HG03196 (cell line): ENCODE results near the gene RIN2.

ENCODE experiments used
- ATAC-seq: cut with Tn5 transposase; IDR thresholded peaks from one replicate; pipeline ENCODE4 v1.9.1; 2021; ENCODE audit not compliant: unreplicated experiment

RIN2 gene

GRCh38 chr20:19761841-19762240, 3.8 kb downstream of the RIN2 start:
- ATAC-seq, result no peak

- no peak for ATAC-seq
Observed at GRCh38 chr20:19764207-19764606, 6.1 kb downstream of the RIN2 start.

- no peak for ATAC-seq
Observed at GRCh38 chr20:19765266-19765665, 7.2 kb downstream of the RIN2 start.

- no peak for ATAC-seq
Observed at GRCh38 chr20:19765913-19766312, 7.9 kb downstream of the RIN2 start.

- ATAC-seq, result no peak
Observed at GRCh38 chr20:19767070-19767469, 9.0 kb downstream of the RIN2 start.

- ATAC-seq, result no peak
Observed at GRCh38 chr20:19768325-19768842, 10.3 kb downstream of the RIN2 start.

GRCh38 chr20:19769507-19769906, 11.4 kb downstream of the RIN2 start:
- no peak for ATAC-seq

GRCh38 chr20:19770375-19770774, 12.3 kb downstream of the RIN2 start:
- ATAC-seq, result no peak

GRCh38 chr20:19771031-19771430, 13.0 kb downstream of the RIN2 start:
- no peak for ATAC-seq

GRCh38 chr20:19773471-19773870, 15.4 kb downstream of the RIN2 start:
- no peak for ATAC-seq

GRCh38 chr20:19774135-19774933, 16.3 kb downstream of the RIN2 start:
- ATAC-seq, result no peak

GRCh38 chr20:19775353-19776253, 17.5 kb downstream of the RIN2 start:
- ATAC-seq, result no peak

GRCh38 chr20:19777315-19777714, 19.3 kb downstream of the RIN2 start:
- ATAC-seq, result no peak

GRCh38 chr20:19777981-19778380, 19.9 kb downstream of the RIN2 start:
- ATAC-seq, result no peak

- no peak for ATAC-seq
Observed at GRCh38 chr20:19778404-19778803, 20.3 kb downstream of the RIN2 start.

- ATAC-seq, result peak; percentile 68
Observed at GRCh38 chr20:19779634-19780033, 21.6 kb downstream of the RIN2 start.

- no peak for ATAC-seq
Observed at GRCh38 chr20:19780261-19780660, 22.2 kb downstream of the RIN2 start.

GRCh38 chr20:19781235-19781634, 23.2 kb downstream of the RIN2 start:
- no peak for ATAC-seq

GRCh38 chr20:19782669-19783068, 24.6 kb downstream of the RIN2 start:
- ATAC-seq, result no peak

- ATAC-seq, result no peak
Observed at GRCh38 chr20:19783966-19784401, 25.9 kb downstream of the RIN2 start.

GRCh38 chr20:19784511-19785172, 26.6 kb downstream of the RIN2 start:
- no peak for ATAC-seq
